Measurements from ENCODE around the gene SPDEF.

The SPDEF gene

GRCh38 chr6:34563513-34563870 is 7.4 kb upstream of the SPDEF start:
- Histone ChIP-seq H3K4me3 (no peak overlapping the region), H3K27ac (no peak overlapping the region)
- TF ChIP-seq CTCF (IDR thresholded peaks at IDR 0.05): no peak
- DNase-seq (ENCODE audit: low spot score): no peak

GRCh38 chr6:34562861-34563512 is 6.9 kb upstream of the SPDEF start:
- Histone ChIP-seq H3K4me3 (no peak overlapping the region), H3K27ac (no peak overlapping the region)
- TF ChIP-seq CTCF (IDR thresholded peaks at IDR 0.05): no peak
- DNase-seq (ENCODE audit: low spot score): no peak

- DNase-seq (ENCODE audit: low spot score): no peak
- TF ChIP-seq CTCF (IDR thresholded peaks at IDR 0.05): no peak
- no peak overlapping the region for H3K4me3 ChIP-seq
- H3K27ac ChIP-seq: no peak overlapping the region
These were observed 6.2 kb upstream of the SPDEF start for GRCh38 chr6:34562350-34562749.

- no peak for DNase-seq (ENCODE audit: low spot score)
- H3K27ac ChIP-seq: no peak overlapping the region
- TF ChIP-seq CTCF (IDR thresholded peaks at IDR 0.05): no peak
- H3K4me3 ChIP-seq: no peak overlapping the region
These were observed 5.0 kb upstream of the SPDEF start for GRCh38 chr6:34561227-34561530.

- H3K4me3 ChIP-seq: no peak overlapping the region
- TF ChIP-seq CTCF (IDR thresholded peaks at IDR 0.05): no peak
- no peak overlapping the region for H3K27ac ChIP-seq
- DNase-seq (ENCODE audit: low spot score): no peak
These were observed 4.5 kb upstream of the SPDEF start for GRCh38 chr6:34560366-34561226.

GRCh38 chr6:34559651-34560365 is 3.7 kb upstream of the SPDEF start:
- DNase-seq (ENCODE audit: low spot score): no peak
- no peak for TF ChIP-seq CTCF (IDR thresholded peaks at IDR 0.05)
- Histone ChIP-seq H3K27ac (no peak overlapping the region), H3K4me3 (no peak overlapping the region)
